IgD-negative memory B cell (primary cell): Measurements from ENCODE around the gene CHST8. TPM values are rescaled to one million over a fixed set of nuclear protein-coding genes. Genes with fewer than 3 reads are reported as not detected.
"Not testable (repeated sequence)": the region's sequence is repeated elsewhere in the genome, so short reads cannot be mapped to it uniquely, and the experiment has no call there.

ENCODE experiments used
- H3K27ac Mint-ChIP-seq, 3 donors: one replicate each; pipeline ENCODE4 v1.8.0; 2020 to 2022; ENCODE audit warnings: mild to moderate bottlenecking in 3 of 3, mixed read lengths in 3 of 3, moderate library complexity in 1 of 3
- H3K27me3 Mint-ChIP-seq: one replicate; pipeline ENCODE4 v1.8.0; 2021; ENCODE audit warnings: mixed read lengths
- H3K36me3 Mint-ChIP-seq: one replicate; pipeline ENCODE4 v1.8.0; 2020; ENCODE audit warnings: mild to moderate bottlenecking, mixed read lengths
- H3K4me1 Mint-ChIP-seq, 3 donors: one replicate each; pipeline ENCODE4 v1.8.0; 2020 to 2022; ENCODE audit warnings: mixed read lengths in 3 of 3, mild to moderate bottlenecking in 1 of 3
- H3K4me3 Mint-ChIP-seq, 4 donors: one replicate each; pipeline ENCODE4 v1.8.0; 2020 to 2022; ENCODE audit warnings: mild to moderate bottlenecking in 4 of 4, mixed read lengths in 4 of 4, moderate library complexity in 3 of 4
- H3K9me3 Mint-ChIP-seq, 3 donors: one replicate each; pipeline ENCODE4 v1.8.0; 2020 to 2021; ENCODE audit warnings: mixed read lengths in 3 of 3, mild to moderate bottlenecking in 1 of 3
- polyA plus RNA-seq: library from polyadenylated mRNA; unstranded; fragments of 300-500 nt; fragmentation: Illumina TruSeq; gene quantifications from one replicate; pipeline ENCODE4 v1.2.3, GENCODE V29; 2021

The CHST8 gene
- not detected for polyA plus RNA-seq

DNA sequence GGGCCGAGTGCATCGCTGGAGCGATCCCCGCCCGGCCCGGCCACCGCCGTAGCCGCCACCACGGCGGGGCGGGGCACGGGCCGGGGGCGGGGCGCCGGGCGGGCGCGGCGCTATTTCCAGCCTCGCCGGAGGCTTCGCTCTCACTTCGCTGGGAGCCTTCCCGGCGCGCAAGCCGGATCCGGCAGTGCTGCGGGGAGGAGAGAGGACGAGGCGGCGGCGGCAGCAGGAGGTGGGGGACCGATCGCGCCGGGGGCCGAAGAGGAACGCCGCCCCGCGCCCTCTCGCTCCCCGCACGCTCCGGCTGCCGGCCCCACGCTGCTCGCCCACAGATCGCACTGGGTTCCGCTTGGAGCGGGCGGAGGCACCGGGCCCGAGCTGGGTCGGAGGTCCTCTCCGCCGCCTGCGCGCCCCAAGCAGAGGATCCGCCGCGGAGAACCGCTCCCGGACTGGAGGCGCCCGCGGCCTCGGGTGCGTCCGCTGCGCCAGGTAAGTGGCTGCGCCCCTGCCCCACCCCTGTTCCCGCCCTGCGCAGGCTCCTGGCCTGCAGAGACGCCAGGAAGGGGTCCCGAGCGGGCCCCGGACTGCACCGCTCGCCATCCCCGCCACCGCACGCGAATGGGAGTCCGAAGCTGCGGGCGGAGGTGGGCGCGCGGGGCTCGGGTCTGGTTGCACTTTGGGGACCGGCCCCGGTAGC lies at the start of gene CHST8:
CHST8 (plus strand) TSS at position 143 of the 694 bp plus-strand sequence. CDS start 67,309 bp downstream, outside the sequence.
- peaks cover 45% of the 10 kb centered on the region for H3K27me3 Mint-ChIP-seq

DNA sequence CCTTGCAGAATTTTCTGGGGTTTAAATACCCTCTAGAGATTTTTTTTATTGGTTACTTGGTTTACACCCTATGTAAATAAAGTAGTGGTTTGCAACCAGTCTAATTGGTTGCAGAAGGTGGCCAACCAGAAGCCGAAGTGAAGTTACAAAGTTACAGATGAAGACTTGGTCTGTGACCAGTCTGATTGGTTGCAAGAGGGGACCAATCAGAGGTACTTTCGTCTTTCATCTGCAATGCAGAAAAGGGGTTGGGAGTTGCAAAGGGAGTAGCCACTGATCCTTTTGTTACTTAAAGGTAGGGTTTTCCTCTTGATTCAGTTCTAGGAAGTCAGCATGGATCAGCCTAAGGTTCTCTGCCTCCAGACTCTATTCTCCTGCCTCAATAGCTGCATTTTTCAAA lies 48.8 kb upstream of the CHST8 start:
- no peak overlapping the region for H3K27ac Mint-ChIP-seq
- H3K36me3 Mint-ChIP-seq = peaks cover 2% of the 10 kb centered on the region
- H3K4me3 Mint-ChIP-seq = no peak overlapping the region
- H3K9me3 Mint-ChIP-seq = peaks cover 9 to 16% (median 13%) of the 10 kb centered on the region in 3 donors
- no peaks in the 10 kb centered on the region for H3K4me1 Mint-ChIP-seq
- H3K27me3 Mint-ChIP-seq = peaks cover 4% of the 10 kb centered on the region

More for the DNA sequence above, at the start of gene CHST8:
- Mint-ChIP-seq H3K4me3 (peak within 1 kb of the TSS in 2 of 4 donors; percentile 27 to 46), H3K36me3 (no peaks in the 10 kb centered on the region), H3K27ac (no peak within 1 kb of the TSS), H3K9me3 (no peaks in the 10 kb centered on the region), H3K4me1 (no peaks in the 10 kb centered on the region)

- no peaks in the 10 kb centered on the region for H3K4me1 Mint-ChIP-seq
- H3K4me3 Mint-ChIP-seq = no peak overlapping the region
- no peak overlapping the region for H3K27ac Mint-ChIP-seq
Observed at GRCh38 chr19:33574824-33575223, 46.9 kb upstream of the CHST8 start.

GRCh38 chr19:33578697-33579096 lies 43.1 kb upstream of the CHST8 start:
- Mint-ChIP-seq H3K4me3 (peak overlapping the region in 1 of 4 donors; percentile 5), H3K27ac (no peak overlapping the region), H3K27me3 (no peaks in the 10 kb centered on the region), H3K36me3 (peaks cover 2% of the 10 kb centered on the region), H3K9me3 (peaks cover 8 to 17% (median 9%) of the 10 kb centered on the region in 3 donors), H3K4me1 (peaks cover 0 to 2% (median 0%) of the 10 kb centered on the region in 3 donors)

More at GRCh38 chr19:33574824-33575223, 46.9 kb upstream of the CHST8 start:
- Mint-ChIP-seq H3K9me3 (peaks cover 9 to 16% (median 14%) of the 10 kb centered on the region in 3 donors), H3K36me3 (peaks cover 2% of the 10 kb centered on the region), H3K27me3 (no peaks in the 10 kb centered on the region)

DNA sequence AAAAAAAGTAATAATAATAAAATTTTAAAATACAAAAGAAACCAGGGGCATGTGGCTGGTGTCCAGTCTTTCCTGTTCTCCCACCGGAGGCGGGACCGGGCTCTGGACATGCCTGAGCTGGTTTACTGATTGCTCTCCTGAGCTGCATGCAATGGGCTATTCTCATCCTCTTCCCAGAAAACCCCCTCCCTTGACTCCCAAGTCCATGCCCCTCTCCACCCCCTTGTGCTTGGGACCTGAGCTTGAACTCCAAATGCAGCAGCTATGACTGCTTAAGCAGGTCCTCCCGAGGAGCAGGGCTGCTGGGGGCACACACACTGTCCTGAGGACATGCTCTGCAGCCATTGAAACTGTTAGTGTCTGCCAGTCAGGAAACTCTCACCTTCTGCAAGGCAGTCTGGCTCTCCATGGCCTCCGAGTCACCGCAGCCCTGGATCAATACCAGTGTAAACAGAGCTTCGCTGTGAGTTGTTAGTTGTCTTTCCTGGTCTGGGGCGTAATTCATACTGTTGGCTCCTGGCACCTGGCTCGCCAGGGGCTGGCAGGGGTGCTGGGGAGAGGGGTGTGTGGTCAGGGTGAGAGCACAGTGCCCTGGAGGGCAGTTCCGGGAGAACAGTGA lies 41.6 kb upstream of the CHST8 start:
- H3K4me1 Mint-ChIP-seq = peaks cover 0 to 2% (median 0%) of the 10 kb centered on the region in 3 donors

GRCh38 chr19:33580645-33581037 lies 41.1 kb upstream of the CHST8 start:
- H3K4me3 Mint-ChIP-seq = no peak overlapping the region
- H3K36me3 Mint-ChIP-seq = peaks cover 2% of the 10 kb centered on the region
- H3K27ac Mint-ChIP-seq = no peak overlapping the region
- H3K4me1 Mint-ChIP-seq = peaks cover 0 to 2% (median 0%) of the 10 kb centered on the region in 3 donors
- peaks cover 0 to 10% (median 6%) of the 10 kb centered on the region in 3 donors for H3K9me3 Mint-ChIP-seq
- no peaks in the 10 kb centered on the region for H3K27me3 Mint-ChIP-seq

More for the DNA sequence above, 41.6 kb upstream of the CHST8 start:
- H3K27ac Mint-ChIP-seq = no peak overlapping the region
- no peaks in the 10 kb centered on the region for H3K27me3 Mint-ChIP-seq
- peak overlapping the region in 1 of 4 donors; percentile 39 for H3K4me3 Mint-ChIP-seq
- peaks cover 0 to 10% (median 6%) of the 10 kb centered on the region in 3 donors for H3K9me3 Mint-ChIP-seq
- peaks cover 2% of the 10 kb centered on the region for H3K36me3 Mint-ChIP-seq

GRCh38 chr19:33582914-33583313 lies 38.8 kb upstream of the CHST8 start:
- no peak overlapping the region for H3K4me3 Mint-ChIP-seq
- no peaks in the 10 kb centered on the region for H3K36me3 Mint-ChIP-seq
- H3K27me3 Mint-ChIP-seq = no peaks in the 10 kb centered on the region
- no peak overlapping the region for H3K27ac Mint-ChIP-seq
- H3K9me3 Mint-ChIP-seq = peaks cover 6 to 15% (median 8%) of the 10 kb centered on the region in 3 donors
- H3K4me1 Mint-ChIP-seq = peaks cover 0 to 2% (median 0%) of the 10 kb centered on the region in 3 donors

DNA sequence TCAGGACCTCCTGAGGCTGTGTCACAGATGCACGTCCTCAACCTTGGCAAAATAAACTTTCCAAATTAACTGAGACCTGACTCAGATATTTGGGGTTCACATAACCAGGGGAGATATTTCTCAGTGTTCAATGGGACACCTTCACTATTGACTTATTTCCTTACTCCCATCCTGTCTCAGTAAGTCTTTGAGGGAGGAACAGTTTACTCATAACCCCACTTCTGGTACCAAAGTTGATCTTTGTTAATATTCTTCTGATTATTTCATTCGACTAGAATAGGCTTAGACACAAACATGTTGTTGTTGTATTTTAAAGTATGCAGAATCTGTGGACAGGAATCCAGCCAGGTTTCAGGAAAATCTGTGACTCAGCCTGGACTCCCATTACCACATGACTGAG lies 34.6 kb upstream of the CHST8 start:
- Mint-ChIP-seq H3K4me1 (no peaks in the 10 kb centered on the region), H3K9me3 (peaks cover 6 to 21% (median 19%) of the 10 kb centered on the region in 3 donors), H3K4me3 (no peak overlapping the region), H3K36me3 (no peaks in the 10 kb centered on the region), H3K27me3 (no peaks in the 10 kb centered on the region), H3K27ac (no peak overlapping the region)

- no peak overlapping the region for H3K27ac Mint-ChIP-seq
- no peaks in the 10 kb centered on the region for H3K36me3 Mint-ChIP-seq
- H3K4me3 Mint-ChIP-seq = no peak overlapping the region
- peaks cover 3% of the 10 kb centered on the region for H3K27me3 Mint-ChIP-seq
- H3K9me3 Mint-ChIP-seq = peaks cover 12 to 28% (median 17%) of the 10 kb centered on the region in 3 donors
- no peaks in the 10 kb centered on the region for H3K4me1 Mint-ChIP-seq
Observed at GRCh38 chr19:33590224-33590623, 31.5 kb upstream of the CHST8 start.

- Mint-ChIP-seq H3K27me3 (peaks cover 3% of the 10 kb centered on the region), H3K4me1 (no peaks in the 10 kb centered on the region), H3K27ac (no peak overlapping the region), H3K36me3 (peaks cover 2% of the 10 kb centered on the region), H3K4me3 (no peak overlapping the region), H3K9me3 (peaks cover 10 to 13% (median 12%) of the 10 kb centered on the region in 3 donors)
Observed at GRCh38 chr19:33595783-33596182, 26.0 kb upstream of the CHST8 start.

GRCh38 chr19:33601583-33601982 lies 20.2 kb upstream of the CHST8 start:
- Mint-ChIP-seq H3K27me3 (peaks cover 6% of the 10 kb centered on the region), H3K27ac (no peak overlapping the region), H3K4me3 (no peak overlapping the region), H3K4me1 (no peaks in the 10 kb centered on the region), H3K36me3 (peaks cover 2% of the 10 kb centered on the region), H3K9me3 (peaks cover 7 to 26% (median 25%) of the 10 kb centered on the region in 3 donors)

DNA sequence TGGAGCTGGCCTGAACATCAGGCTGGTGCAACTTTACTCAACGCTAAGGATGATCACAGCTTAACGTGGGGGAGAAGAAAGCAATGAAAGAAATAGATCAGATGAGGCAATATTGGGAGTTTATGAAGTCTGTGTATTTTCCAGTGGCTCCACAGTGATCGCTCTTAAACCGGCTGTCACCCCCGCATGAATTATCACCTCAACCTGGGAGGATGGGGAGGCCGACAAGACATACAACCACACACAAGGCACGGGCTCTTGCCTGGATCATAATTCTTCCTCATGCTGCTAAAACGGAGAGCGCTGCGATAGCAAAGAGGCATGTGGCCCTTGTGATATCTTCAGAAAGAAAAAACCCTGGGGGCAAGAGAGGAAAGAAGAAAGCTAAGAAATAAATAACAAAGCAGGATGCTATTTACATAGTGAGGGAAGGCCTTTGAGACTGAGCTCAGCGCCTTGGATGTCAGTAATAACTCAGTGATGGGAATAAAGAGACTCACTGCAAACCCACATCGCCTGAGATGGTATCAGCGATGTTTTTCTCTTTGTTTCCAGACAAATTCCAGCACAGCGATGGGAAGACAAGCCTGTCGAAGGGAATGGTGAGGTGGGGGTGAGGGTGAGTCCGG lies 19.1 kb upstream of the CHST8 start:
- Mint-ChIP-seq H3K9me3 (peaks cover 5 to 25% (median 23%) of the 10 kb centered on the region in 3 donors), H3K27ac (peak overlapping the region in 1 of 3 donors; percentile 90), H3K36me3 (peaks cover 2% of the 10 kb centered on the region), H3K27me3 (peaks cover 6% of the 10 kb centered on the region), H3K4me1 (no peaks in the 10 kb centered on the region), H3K4me3 (no peak overlapping the region)

GRCh38 chr19:33603377-33603776 lies 18.4 kb upstream of the CHST8 start:
- no peak overlapping the region for H3K4me3 Mint-ChIP-seq
- H3K4me1 Mint-ChIP-seq = no peaks in the 10 kb centered on the region
- H3K27ac Mint-ChIP-seq = no peak overlapping the region
- H3K36me3 Mint-ChIP-seq = peaks cover 2% of the 10 kb centered on the region
- peaks cover 5 to 25% (median 25%) of the 10 kb centered on the region in 3 donors for H3K9me3 Mint-ChIP-seq
- H3K27me3 Mint-ChIP-seq = peaks cover 6% of the 10 kb centered on the region

DNA sequence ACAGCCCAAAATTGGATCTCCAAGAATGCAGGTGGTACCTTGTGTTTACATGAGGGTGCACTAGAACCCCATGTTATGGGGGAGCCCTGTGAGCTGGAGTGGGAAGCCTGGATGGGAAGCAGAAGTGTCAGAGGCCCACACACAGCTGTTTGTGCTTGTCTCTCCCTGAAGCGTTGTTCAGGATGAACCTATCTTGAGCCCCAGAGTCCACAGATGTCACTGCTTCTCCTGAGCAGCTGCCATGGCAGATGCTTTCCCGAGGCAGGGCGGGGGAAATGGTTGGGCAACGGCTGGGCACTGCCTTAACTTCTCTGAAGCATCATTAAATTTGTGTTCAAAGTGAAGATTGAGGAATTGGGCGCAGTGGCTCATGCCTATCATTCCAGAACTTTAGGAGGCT lies 17.1 kb upstream of the CHST8 start:
- no peak overlapping the region for H3K27ac Mint-ChIP-seq
- H3K4me3 Mint-ChIP-seq = no peak overlapping the region
- peaks cover 5% of the 10 kb centered on the region for H3K36me3 Mint-ChIP-seq
- H3K27me3 Mint-ChIP-seq = peaks cover 6% of the 10 kb centered on the region
- peaks cover 5 to 24% (median 23%) of the 10 kb centered on the region in 3 donors for H3K9me3 Mint-ChIP-seq
- no peaks in the 10 kb centered on the region for H3K4me1 Mint-ChIP-seq

DNA sequence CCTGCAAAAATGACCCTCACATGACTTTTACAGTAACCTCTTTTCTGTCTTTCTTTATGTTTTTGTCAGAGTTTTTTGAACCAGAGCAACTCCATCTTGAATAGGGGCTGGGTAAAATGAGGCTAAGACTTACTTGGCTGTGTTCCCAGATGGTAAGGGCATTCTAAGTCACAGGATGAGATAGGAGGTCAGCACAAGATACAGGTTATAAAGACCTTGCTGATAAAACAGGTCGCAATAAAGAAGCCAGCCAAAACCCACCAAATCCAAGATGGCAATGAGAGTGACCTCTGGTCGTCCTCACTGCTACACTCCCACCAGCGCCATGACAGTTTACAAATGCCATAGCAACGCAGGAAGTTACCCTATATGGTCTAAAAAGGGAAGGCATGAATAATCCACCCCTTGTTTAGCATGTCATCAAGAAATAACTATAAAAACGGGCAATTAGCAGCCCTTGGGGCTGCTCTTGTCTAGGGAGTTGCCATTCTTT lies 15.9 kb upstream of the CHST8 start:
- H3K36me3 Mint-ChIP-seq, H3K4me1 Mint-ChIP-seq, H3K27me3 Mint-ChIP-seq, H3K27ac Mint-ChIP-seq, H3K4me3 Mint-ChIP-seq: not testable (repeated sequence)
- peaks cover 8 to 30% (median 21%) of the 10 kb centered on the region in 3 donors for H3K9me3 Mint-ChIP-seq
